Activated CD4-positive, alpha-beta T cell treated with anti-CD3 and anti-CD28 coated beads, Interleukin-2, amount 50 U/mL, for 4 hours (primary cell): Measurements from ENCODE around the gene TRIM71.

Source experiments
- DNase-seq, 2 experiments: peaks; one replicate each; pipeline ENCODE4 v3.0.0-alpha.2; 2020

The TRIM71 gene

GRCh38 chr3:32869513-32870047, 51.8 kb downstream of the TRIM71 start:
- no peak for DNase-seq

DNA sequence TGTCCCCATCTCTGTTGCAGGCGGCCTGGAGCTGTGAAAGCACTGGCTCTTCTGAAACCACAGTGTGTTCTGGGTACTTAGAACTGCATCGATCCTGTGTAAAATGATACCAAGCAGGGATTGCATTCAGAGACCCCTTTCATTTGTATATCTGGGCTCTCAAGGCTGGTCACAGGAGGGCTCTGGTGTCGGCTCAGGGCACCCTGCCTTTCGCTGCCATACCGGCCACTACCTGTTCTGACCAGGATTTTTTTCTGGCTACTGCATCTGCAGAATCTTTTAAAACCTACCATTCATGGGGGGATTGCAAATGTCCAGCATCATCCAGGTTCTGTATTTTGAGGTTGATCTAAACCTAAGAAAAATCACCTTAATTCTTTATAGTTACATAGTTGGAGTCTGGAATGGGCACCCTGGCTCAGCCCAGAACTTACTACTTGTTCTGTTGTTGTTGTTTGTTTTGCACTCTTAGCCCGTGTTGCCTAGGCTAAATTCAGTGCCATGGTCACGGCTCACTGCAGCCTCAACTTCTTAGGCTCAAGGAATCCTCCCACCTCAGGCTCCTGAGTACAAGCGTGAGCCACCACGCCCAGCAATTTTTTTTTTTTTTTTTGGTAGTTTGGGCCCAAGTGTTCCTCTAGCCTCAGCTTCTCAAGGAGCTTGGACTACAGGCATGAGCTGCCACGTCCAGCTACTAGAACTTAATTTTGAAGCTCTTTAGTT, 52.7 kb downstream of the TRIM71 start:
- no peak for DNase-seq

DNA sequence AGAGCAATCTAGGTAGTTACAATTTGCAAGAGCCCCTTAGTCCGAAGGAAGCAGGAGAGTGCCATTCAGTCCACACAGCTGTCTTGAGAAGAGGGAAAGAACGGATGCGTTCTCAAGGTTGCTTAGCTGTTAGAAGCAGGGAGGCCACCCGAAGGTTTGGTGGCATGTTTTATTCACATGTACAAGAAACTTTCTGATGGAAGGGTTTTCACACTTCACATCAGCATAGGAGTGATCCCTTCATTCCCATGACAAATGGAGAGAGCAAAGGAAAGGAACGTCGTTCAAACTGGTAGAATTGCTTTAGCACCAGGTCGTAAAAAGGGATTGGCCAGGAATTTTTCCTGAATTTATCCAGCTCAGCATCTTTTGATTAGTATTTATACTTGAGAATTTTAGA, 53.5 kb downstream of the TRIM71 start:
- DNase-seq, result no peak

- DNase-seq, result no peak
Observed at GRCh38 chr3:32872487-32873382, 54.9 kb downstream of the TRIM71 start.

GRCh38 chr3:32873531-32874130, 55.8 kb downstream of the TRIM71 start:
- DNase-seq, result no peak

GRCh38 chr3:32876920-32877319, 59.1 kb downstream of the TRIM71 start:
- DNase-seq, result no peak

GRCh38 chr3:32877598-32877997, 59.8 kb downstream of the TRIM71 start:
- no peak for DNase-seq

DNA sequence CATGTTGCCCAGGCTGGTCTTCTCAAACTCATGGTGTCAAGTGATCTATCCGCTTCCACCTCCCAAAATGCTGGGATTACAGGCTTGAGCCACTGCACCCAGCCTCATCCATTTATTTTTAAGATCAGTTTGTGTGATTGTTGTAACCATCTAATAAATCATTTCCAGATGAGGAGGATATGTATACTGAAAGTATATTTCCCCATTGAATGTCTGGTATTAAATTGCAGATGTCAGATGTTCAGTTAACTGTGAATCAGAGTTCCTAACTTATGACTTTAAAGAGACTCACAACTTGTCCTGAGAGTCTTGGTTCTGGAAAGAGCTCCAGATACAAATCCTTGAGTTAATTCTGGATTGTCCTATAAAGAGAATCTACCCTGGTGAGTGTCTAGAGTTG, 62.4 kb downstream of the TRIM71 start:
- no peak for DNase-seq

DNA sequence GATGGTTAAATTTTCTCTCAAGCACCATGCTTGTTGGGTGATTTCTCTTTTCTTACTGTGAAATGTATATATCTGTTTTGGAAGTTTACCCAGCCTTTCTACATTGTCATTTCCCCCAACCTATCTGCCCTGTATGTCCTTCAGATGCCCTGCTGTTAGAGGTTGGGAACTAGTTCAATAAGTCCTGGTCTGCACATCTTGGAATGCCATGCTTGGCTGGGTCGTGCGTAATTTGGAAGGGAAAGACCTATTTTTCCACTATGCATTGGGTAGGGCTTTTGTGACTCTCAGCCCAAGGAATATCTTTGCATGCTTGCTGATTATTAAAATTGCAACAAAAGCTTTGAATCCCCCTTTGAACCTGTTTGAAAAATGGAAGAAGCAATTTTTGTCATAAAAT, 63.8 kb downstream of the TRIM71 start:
- no peak for DNase-seq

DNA sequence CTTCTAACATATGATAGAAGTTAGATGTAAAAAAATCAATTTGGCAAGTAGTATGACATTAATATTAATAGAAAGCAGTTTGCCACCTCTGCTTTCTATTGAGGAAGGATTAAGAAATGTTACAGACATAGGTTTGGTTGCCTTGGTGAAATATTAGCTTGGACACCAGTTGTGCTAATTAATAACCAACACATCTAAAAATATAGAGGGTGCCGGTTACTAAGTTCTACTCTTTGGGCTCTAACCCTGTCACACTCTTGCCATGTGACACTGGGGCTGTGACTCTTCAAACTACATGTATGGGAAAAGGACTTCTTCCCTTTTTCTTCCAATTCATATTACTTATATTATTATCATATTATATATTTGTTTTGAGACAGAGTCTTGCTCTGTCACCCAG, 64.4 kb downstream of the TRIM71 start:
- DNase-seq, result no peak

- DNase-seq, result no peak
Observed at GRCh38 chr3:32882603-32883025, 64.8 kb downstream of the TRIM71 start.

DNA sequence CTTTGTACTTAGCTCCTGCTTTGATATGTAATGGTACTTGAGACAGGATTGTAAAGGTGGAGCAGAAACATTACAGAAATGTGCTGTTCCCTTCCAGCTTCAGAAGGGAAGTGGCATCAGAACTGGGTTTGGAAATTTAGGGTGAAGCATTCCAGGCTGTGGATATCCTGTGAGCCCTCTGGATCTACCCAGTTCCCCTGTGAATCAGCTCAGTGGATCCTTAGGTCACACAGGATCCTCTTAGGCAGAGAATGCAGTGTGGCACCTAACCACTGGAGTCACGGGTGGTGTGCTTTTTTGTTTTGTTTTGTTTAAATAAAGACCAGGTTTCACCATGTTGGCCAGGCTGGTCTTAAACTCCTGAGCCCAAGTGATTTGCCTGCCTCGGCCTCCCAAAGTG, 66.0 kb downstream of the TRIM71 start:
- DNase-seq, result no peak

GRCh38 chr3:32884591-32884990, 66.8 kb downstream of the TRIM71 start:
- DNase-seq, result no peak

DNA sequence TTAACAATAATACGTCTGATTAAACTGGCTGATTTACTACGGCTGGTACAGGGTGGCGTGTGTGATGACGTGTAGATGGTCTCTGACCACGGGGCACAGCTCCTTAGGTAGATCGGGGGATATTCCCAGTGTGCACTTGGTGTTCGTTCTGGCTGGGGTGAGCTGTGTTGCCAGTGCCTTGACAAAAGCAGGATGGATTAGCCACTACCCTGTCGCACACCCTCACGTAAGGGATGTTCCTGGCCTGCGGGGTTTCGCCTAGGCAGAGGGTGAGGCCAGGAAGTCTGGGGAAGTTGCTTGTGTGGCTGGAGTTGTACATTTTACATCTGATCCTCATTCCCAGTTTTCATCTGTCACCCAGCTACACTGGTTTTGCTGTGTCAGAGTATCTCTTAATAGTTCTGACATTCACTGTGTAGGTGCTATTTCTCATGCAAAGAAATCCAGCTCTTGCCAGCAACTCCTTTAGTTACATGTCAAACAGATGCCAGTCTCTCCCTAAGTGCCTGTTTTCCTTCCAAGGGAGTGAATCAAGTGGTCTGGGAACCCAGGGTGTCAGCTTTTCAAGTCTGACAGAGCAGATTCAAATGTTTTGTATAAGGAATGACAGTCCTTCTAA, 67.6 kb downstream of the TRIM71 start:
- no peak for DNase-seq

DNA sequence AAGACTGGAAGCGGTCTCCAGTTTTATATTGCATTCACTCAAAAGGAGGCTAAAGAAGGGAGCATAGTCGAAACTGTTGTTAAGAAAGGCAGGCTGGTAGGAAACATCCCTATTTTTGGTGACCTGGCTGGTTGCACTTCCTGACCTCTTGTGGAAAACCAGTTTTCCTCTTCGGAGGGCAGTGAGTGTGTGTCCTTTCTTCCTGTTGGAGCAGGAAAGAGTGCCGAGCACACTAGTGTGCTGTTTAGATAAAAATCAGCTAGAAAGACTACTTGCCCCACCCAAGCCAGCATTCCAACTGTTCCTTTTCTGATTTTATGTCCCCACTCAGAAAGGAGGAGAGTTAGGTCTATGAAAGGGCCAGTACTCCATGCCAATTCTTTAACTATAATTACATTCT, 68.5 kb downstream of the TRIM71 start:
- no peak for DNase-seq

- DNase-seq, result no peak
Observed at GRCh38 chr3:32886911-32887310, 69.1 kb downstream of the TRIM71 start.

GRCh38 chr3:32888739-32889138, 70.9 kb downstream of the TRIM71 start:
- DNase-seq, result no peak

DNA sequence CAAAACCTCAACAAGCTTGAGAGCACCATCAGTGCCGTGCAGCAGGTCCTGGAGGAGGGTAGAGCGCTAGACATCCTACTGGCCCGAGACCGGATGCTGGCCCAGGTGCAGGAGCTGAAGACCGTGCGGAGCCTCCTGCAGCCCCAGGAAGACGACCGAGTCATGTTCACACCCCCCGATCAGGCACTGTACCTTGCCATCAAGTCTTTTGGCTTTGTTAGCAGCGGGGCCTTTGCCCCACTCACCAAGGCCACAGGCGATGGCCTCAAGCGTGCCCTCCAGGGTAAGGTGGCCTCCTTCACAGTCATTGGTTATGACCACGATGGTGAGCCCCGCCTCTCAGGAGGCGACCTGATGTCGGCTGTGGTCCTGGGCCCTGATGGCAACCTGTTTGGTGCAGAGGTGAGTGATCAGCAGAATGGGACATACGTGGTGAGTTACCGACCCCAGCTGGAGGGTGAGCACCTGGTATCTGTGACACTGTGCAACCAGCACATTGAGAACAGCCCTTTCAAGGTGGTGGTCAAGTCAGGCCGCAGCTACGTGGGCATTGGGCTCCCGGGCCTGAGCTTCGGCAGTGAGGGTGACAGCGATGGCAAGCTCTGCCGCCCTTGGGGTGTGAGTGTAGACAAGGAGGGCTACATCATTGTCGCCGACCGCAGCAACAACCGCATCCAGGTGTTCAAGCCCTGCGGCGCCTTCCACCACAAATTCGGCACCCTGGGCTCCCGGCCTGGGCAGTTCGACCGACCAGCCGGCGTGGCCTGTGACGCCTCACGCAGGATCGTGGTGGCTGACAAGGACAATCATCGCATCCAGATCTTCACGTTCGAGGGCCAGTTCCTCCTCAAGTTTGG, 72.9 kb downstream of the TRIM71 start:
- DNase-seq, result no peak

- DNase-seq, result no peak
Observed at GRCh38 chr3:32891365-32891764, 73.6 kb downstream of the TRIM71 start.

DNA sequence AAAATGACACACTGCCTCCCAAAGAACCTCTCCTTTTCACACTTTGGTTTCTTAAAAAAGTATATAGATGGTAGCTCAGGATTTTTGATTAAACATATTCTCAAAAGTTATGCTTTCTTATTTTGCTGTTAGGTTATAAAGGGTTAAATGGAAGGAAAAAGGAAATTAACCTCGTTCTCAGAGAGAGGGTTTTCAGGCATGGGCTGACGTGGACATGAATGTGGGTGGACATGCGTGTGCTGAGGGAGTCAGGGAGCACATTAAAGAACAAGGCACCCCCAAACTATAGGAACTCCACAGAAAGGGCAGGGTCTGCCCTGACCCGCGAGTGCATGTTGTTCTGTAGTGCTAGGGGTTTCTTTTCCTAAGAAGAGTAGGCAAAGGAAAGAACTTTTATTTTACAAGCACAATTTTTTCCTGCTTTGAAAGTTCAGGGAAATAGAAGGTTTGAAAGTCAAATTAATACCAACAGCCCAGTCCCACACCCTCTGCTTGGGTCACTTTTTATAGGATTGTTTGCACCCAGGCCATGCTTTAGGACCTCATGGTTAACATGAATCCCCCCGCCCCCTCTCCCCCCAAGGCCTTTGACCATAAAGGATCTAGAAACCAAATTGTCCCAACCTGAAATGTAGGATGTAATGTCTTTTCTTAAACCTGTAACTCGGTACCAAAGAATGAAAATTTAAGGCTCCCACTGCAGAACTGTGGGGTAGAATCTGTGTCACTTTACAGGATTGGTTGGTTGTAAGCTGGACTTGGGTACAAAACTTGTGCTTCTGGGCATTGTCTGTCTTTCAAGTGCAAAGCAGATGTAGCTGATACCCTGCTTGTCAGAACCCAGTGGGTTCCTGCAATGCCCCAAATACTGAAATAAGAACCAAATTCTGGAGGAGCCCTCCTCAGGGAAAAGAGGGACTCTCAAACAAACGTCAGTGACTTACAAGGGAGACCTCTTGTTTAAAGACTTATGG, 75.1 kb downstream of the TRIM71 start:
- DNase-seq, result no peak

DNA sequence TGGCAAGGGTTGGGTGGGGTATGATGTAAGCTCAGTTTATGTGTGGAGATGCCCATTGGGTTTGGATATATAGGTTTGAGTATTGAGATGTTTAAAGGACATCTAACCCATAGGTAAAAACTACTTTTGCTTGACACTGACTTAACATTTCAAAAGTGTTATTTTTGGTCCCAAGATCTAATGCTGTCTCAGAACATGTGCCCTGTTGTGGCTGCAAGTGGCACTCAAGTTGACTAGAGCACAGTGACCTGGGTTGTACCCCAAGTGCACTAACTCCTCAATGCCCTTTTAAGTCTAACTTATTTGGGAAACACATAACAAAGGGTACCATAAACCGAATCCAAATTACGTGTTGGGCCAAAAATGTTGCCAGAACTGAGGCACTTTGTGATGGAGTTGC, 77.2 kb downstream of the TRIM71 start:
- no peak for DNase-seq
